GM12878 (cell line): ENCODE results near the gene SERPINE2. TPM values are rescaled to one million over a fixed set of nuclear protein-coding genes. Genes with fewer than 3 reads are reported as not detected.

Experiments used
- ATAC-seq: fragments of 200-7000 bp; cut with Tn5 transposase; 3 replicates; pipeline ENCODE4 v1.9.1; 2020; ENCODE audit warnings: mild to moderate bottlenecking, moderate library complexity
- BruUV-seq: library from RNA; stranded (reverse); fragments of 400-500 nt; replicated peaks from 2 replicates; lab custom pipeline; 2021; lab: Mats Ljungman, UMichigan
- CTCF ChIA-PET: fragments of 300-600 bp; sonication (Branson Sonifier 250); formaldehyde crosslinking; extraction: SDS; loops from one replicate; lab custom pipeline; 2021; ENCODE audit warnings: inconsistent platforms; lab: Yijun Ruan, JAX
- POLR2A ChIA-PET: fragments of 350-600 bp; formaldehyde crosslinking; extraction: SDS; loops from one replicate; lab custom pipeline; 2021; ENCODE audit warnings: inconsistent platforms; lab: Charles Lee
- RAD21 ChIA-PET: fragments of 300-600 bp; sonication (Branson Sonifier 250); formaldehyde crosslinking; loops from one replicate; lab custom pipeline; 2023; ENCODE audit warnings: antibody characterized with exemption; ENCODE audit not compliant: unreplicated experiment; lab: Charles Lee
- SMC1A ChIA-PET: fragments of 300-600 bp; sonication (Branson Sonifier 250); formaldehyde crosslinking; loops from one replicate; lab custom pipeline; 2023; ENCODE audit not compliant: unreplicated experiment, uncharacterized antibody; lab: Charles Lee
- DNase-seq: peaks from one replicate; pipeline ENCODE4 v3.0.0-alpha.2; 2011; ENCODE audit warnings: low read depth, low spot score
- FAIRE-seq: peaks from 3 replicates; lab custom pipeline; 2011; peaks lifted over from hg19 to GRCh38; lab: Jason Lieb, UNC
- H2AFZ ChIP-seq: 2 replicates; pipeline ENCODE4 v1.6.0; 2011; ENCODE audit warnings: low read depth, low read length, control low read depth; ENCODE audit not compliant: control insufficient read depth
- H3K27ac ChIP-seq: 2 replicates; pipeline ENCODE4 v1.5.1; 2011; ENCODE audit warnings: control low read depth; ENCODE audit not compliant: control insufficient read depth, insufficient read depth
- H3K27me3 ChIP-seq, 2 experiments: replicated peaks in 1 of 2; 2 replicates each; pipeline versions ENCODE4 v1.6.0 to v1.6.1; 2011; ENCODE audit warnings: low read length in 1 of 2; ENCODE audit not compliant: control insufficient read depth in 2 of 2, insufficient read depth in 2 of 2
- H3K36me3 ChIP-seq, 2 experiments: 2 replicates each; pipeline ENCODE4 v1.5.1; 2011; ENCODE audit warnings: low read length in 1 of 2; ENCODE audit not compliant: control insufficient read depth in 2 of 2, insufficient read depth in 2 of 2
- H3K4me1 ChIP-seq: 2 replicates; pipeline ENCODE4 v1.6.1; 2011; ENCODE audit warnings: mild to moderate bottlenecking, low read length, moderate library complexity, mixed read lengths; ENCODE audit not compliant: control insufficient read depth, insufficient read depth
- H3K4me2 ChIP-seq: 2 replicates; pipeline ENCODE4 v1.6.0; 2011; ENCODE audit warnings: control low read depth; ENCODE audit not compliant: control insufficient read depth, insufficient read depth
- H3K4me3 ChIP-seq: fragments of 200-600 bp; sonication (generic); 2 replicates; pipeline ENCODE4 v1.5.1; 2016
- H3K79me2 ChIP-seq: 2 replicates; pipeline ENCODE4 v1.6.0; 2011; ENCODE audit warnings: low read length; ENCODE audit not compliant: control insufficient read depth, insufficient read depth
- H3K9ac ChIP-seq: 2 replicates; pipeline ENCODE4 v1.8.0; 2011; ENCODE audit warnings: low read length, control low read depth, mixed read lengths; ENCODE audit not compliant: control insufficient read depth, insufficient read depth
- H3K9me3 ChIP-seq: replicated peaks from 3 replicates; pipeline ENCODE4 v1.5.1; 2011; ENCODE audit warnings: mild to moderate bottlenecking, low read length; ENCODE audit not compliant: control insufficient read depth, insufficient read depth
- H4K20me1 ChIP-seq: 2 replicates; pipeline ENCODE4 v1.6.0; 2011; ENCODE audit not compliant: control insufficient read depth, insufficient read depth
- BMI1 ChIP-seq: fragments of 450-650 bp; IDR thresholded peaks from 2 replicates; pipeline ENCODE4 v1.6.1; 2016; ENCODE audit warnings: mild to moderate bottlenecking, moderate library complexity, borderline replicate concordance
- CBX5 ChIP-seq: sonication (generic); IDR thresholded peaks from 2 replicates; pipeline ENCODE4 v1.6.1; 2016; ENCODE audit warnings: low read depth, moderate library complexity, mild to moderate bottlenecking, inconsistent platforms
- ESRRA ChIP-seq: IDR thresholded peaks from 2 replicates; pipeline ENCODE4 v1.6.1; 2012; ENCODE audit warnings: mild to moderate bottlenecking, low read length, improper control_type of control experiment
- FOXK2 ChIP-seq: fragments of 450-650 bp; IDR thresholded peaks from 2 replicates; pipeline ENCODE4 v1.6.1; 2017; ENCODE audit warnings: mild to moderate bottlenecking, moderate library complexity
- KDM1A ChIP-seq: fragments of 200-600 bp; sonication (generic); IDR thresholded peaks from 2 replicates; pipeline ENCODE4 v1.6.1; 2016; ENCODE audit warnings: borderline replicate concordance
- MAX ChIP-seq: IDR thresholded peaks from 2 replicates; pipeline ENCODE4 v1.6.1; 2012; ENCODE audit warnings: low read depth, low read length, improper control_type of control experiment
- MEF2A ChIP-seq: IDR thresholded peaks from 2 replicates; pipeline ENCODE4 v1.6.1; 2011; ENCODE audit warnings: low read depth, mild to moderate bottlenecking, low read length, moderate library complexity; ENCODE audit not compliant: insufficient read depth
- SIN3A ChIP-seq: IDR thresholded peaks from 2 replicates; pipeline ENCODE4 v1.6.1; 2012; ENCODE audit warnings: low read depth, low read length, improper control_type of control experiment
- SMARCA5 ChIP-seq: fragments of 450-650 bp; IDR thresholded peaks from 2 replicates; pipeline ENCODE4 v1.6.1; 2017; ENCODE audit warnings: mild to moderate bottlenecking
- SREBF2 ChIP-seq: IDR thresholded peaks from 2 replicates; pipeline ENCODE4 v1.6.1; 2012; ENCODE audit warnings: mild to moderate bottlenecking, low read length
- SRF ChIP-seq, 2 experiments: IDR thresholded peaks; 2 replicates each; pipeline ENCODE4 v1.6.1; 2011; ENCODE audit warnings: low read depth in 2 of 2, low read length in 2 of 2, mild to moderate bottlenecking in 1 of 2, moderate library complexity in 1 of 2
- SUPT20H ChIP-seq: IDR thresholded peaks from 2 replicates; pipeline ENCODE4 v1.6.1; 2011; ENCODE audit warnings: low read depth, mild to moderate bottlenecking, low read length, moderate library complexity, borderline replicate concordance; ENCODE audit not compliant: control insufficient read depth
- SUZ12 ChIP-seq: fragments of 200-600 bp; sonication (generic); IDR thresholded peaks from one replicate; pipeline ENCODE4 v1.6.1; 2018; ENCODE audit warnings: antibody characterized with exemption, mild to moderate bottlenecking; ENCODE audit not compliant: unreplicated experiment
- TCF7 ChIP-seq: IDR thresholded peaks from 2 replicates; pipeline ENCODE4 v1.6.1; 2014; ENCODE audit warnings: antibody characterized with exemption, borderline replicate concordance
- WGBS: methylation state at CpG from one replicate; pipeline ENCODE4 v1.1.6; 2016; ENCODE audit warnings: low lambda C conversion rate; ENCODE audit not compliant: insufficient replicate concordance, insufficient coverage; ENCODE audit errors: missing lambda C conversion rate; 5-methylcytosine and 5-hydroxymethylcytosine counted together
- in situ Hi-C: fragments of 300-500 bp; cut with MboI; formaldehyde crosslinking; loops from 9 replicates; pipeline ENCODE4 v1.14.3; 2018; ENCODE audit warnings: mixed read lengths
- intact Hi-C: fragments of 100-400 bp; cut with micrococcal nuclease; formaldehyde crosslinking; loops from one replicate; pipeline ENCODE4 v1.14.2; 2022; ENCODE audit not compliant: unreplicated experiment
- polyA plus RNA-seq, 11 experiments: library from polyadenylated mRNA; depleted of rRNA in 4 of 11; unstranded in 6 of 11; stranded (reverse) in 5 of 11; fragments of >200 nt; fragmentation: Nextera tagmentation in 4 of 11; fragmentation: Illumina TruSeq in 1 of 11; extraction: Ambion mirVana in 4 of 11; extraction: Trizol in 1 of 11; gene quantifications; 1 replicate in 1 of 11; 2 replicates in 10 of 11; pipeline versions ENCODE4 v1.2.1 to v1.2.3, GENCODE V29; 2011 to 2016; ENCODE audit warnings: inconsistent platforms in 2 of 11, missing spikeins in 2 of 11, low read depth in 1 of 11
- total RNA-seq, 4 experiments: library from RNA; depleted of rRNA in 3 of 4; stranded (reverse); fragments of >200 nt in 3 of 4; fragmentation: Illumina TruSeq in 1 of 4; extraction: Trizol in 1 of 4; gene quantifications; 2 replicates each; pipeline versions ENCODE4 v1.2.1 to v1.2.3, GENCODE V29; 2013 to 2021
- TF ChIP-seq, protein P1 (sequence below): fragments of 450-650 bp; IDR thresholded peaks from 2 replicates; pipeline ENCODE4 v1.6.1; 2016; ENCODE audit warnings: mild to moderate bottlenecking

The SERPINE2 gene
- total and polyA plus RNA-seq, 10 of the 15 experiments (the other 5 are each of a cell fraction or from before 2014, with no cell fraction given): 0.18 to 1.7 (median 0.39) TPM

DNA sequence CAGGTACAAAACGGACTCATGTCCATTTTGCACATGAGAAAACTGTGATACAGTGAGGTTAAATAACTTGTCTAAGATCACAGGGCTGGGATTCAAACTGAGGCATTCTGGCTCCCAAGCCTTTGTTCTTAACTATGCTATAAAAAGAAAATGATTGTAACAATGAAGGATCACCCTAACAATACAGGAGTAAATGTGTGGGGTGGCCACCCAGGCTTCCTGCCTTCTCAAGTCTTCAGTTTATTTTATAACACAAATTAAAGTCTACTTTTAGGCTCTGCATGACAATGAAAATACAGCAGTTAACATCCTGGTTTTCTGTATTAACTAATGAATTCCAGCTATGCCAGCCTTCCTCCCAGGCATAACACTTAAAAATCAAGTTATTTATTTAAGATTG, 101.6 kb downstream of the SERPINE2 start:
- H3K36me3 ChIP-seq: no peaks in the 10 kb centered on the region
- no peak overlapping the region for H2AFZ ChIP-seq
- POLR2A ChIA-PET: no interaction called here
- TF ChIP-seq CBX5 (no peak), SREBF2 (no peak), MEF2A (no peak), ESRRA (no peak), KDM1A (no peak), SUPT20H (no peak), TCF7 (no peak), SRF (IDR thresholded peaks at IDR 0.05; ENCODE audit: low read depth in 2 of 2, low read length in 2 of 2) (no peak), SIN3A (no peak), FOXK2 (no peak), BMI1 (no peak), SMARCA5 (no peak), SUZ12 (no peak), MAX (no peak)
- TF ChIP-seq, protein P1, sequence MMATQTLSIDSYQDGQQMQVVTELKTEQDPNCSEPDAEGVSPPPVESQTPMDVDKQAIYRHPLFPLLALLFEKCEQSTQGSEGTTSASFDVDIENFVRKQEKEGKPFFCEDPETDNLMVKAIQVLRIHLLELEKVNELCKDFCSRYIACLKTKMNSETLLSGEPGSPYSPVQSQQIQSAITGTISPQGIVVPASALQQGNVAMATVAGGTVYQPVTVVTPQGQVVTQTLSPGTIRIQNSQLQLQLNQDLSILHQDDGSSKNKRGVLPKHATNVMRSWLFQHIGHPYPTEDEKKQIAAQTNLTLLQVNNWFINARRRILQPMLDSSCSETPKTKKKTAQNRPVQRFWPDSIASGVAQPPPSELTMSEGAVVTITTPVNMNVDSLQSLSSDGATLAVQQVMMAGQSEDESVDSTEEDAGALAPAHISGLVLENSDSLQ: no peak
- BruUV-seq: no TSS peak
- H3K27ac ChIP-seq: peak overlapping the region; percentile 50; the same call in 1 of the 2 replicates
- FAIRE-seq (no peak), DNase-seq (no peak), ATAC-seq (no peak)
- peak overlapping the region; percentile 39; the same call in 1 of the 2 replicates for H3K4me2 ChIP-seq
- CTCF ChIA-PET: interaction anchor here (0.9 kb wide), 1 partner anchor 20 kb away, joined by 3 read pairs; the partner anchor contains the start of gene MRPL44
- SMC1A ChIA-PET: interaction anchor here (1.4 kb wide), 1 partner anchor 32 kb away, joined by 3 read pairs; no protein-coding TSS in a partner anchor
- H4K20me1 ChIP-seq: no peaks in the 10 kb centered on the region; the same call in 1 of the 2 replicates
- H3K79me2 ChIP-seq: peaks cover 57% of the 10 kb centered on the region
- no peak overlapping the region for H3K9ac ChIP-seq
- H3K9me3 ChIP-seq: no peaks in the 10 kb centered on the region; the same call in none of the 3 replicates
- 3% methylated on average over 1 of the region's 1 CpG for WGBS
- H3K4me1 ChIP-seq: peaks cover 21% of the 10 kb centered on the region
- no peaks in the 10 kb centered on the region for H3K27me3 ChIP-seq
- intact Hi-C loops (no loop called here), in situ Hi-C loops (no loop called here)
- no peak overlapping the region for H3K4me3 ChIP-seq
- RAD21 ChIA-PET: no interaction called here
